GM19395 (cell line): ENCODE results near the gene TMEM250.

Source experiments
- ATAC-seq: cut with Tn5 transposase; IDR thresholded peaks from one replicate; pipeline ENCODE4 v1.9.1; 2021; ENCODE audit warnings: mild to moderate bottlenecking, moderate library complexity; ENCODE audit not compliant: unreplicated experiment

Gene TMEM250

GRCh38 chr9:136096505-136097001 lies 22.1 kb downstream of the TMEM250 start:
- ATAC-seq: no peak

- ATAC-seq: no peak
These were observed 23.3 kb downstream of the TMEM250 start, which contains the start of gene NACC2 for GRCh38 chr9:136095070-136096058. NACC2 (minus strand) TSS chr9:136095289; CDS start chr9:136050521, 44,768 bp downstream.

GRCh38 chr9:136093995-136094881 lies 24.4 kb downstream of the TMEM250 start:
- no peak for ATAC-seq

GRCh38 chr9:136093346-136093986 lies 25.2 kb downstream of the TMEM250 start:
- ATAC-seq: no peak

- ATAC-seq: no peak
These were observed 25.9 kb downstream of the TMEM250 start for GRCh38 chr9:136092741-136093140.

- no peak for ATAC-seq
These were observed 26.4 kb downstream of the TMEM250 start for GRCh38 chr9:136092353-136092650.

GRCh38 chr9:136091582-136092352 lies 26.9 kb downstream of the TMEM250 start:
- ATAC-seq: no peak

GRCh38 chr9:136090768-136091581 lies 27.7 kb downstream of the TMEM250 start:
- no peak for ATAC-seq

- no peak for ATAC-seq
These were observed 28.5 kb downstream of the TMEM250 start for GRCh38 chr9:136090056-136090735.

- no peak for ATAC-seq
These were observed 29.0 kb downstream of the TMEM250 start for GRCh38 chr9:136089697-136090045.

- ATAC-seq: no peak
These were observed 29.6 kb downstream of the TMEM250 start for GRCh38 chr9:136088939-136089696.

GRCh38 chr9:136088481-136088938 lies 30.2 kb downstream of the TMEM250 start:
- ATAC-seq: no peak

GRCh38 chr9:136087741-136088480 lies 30.8 kb downstream of the TMEM250 start:
- no peak for ATAC-seq

- no peak for ATAC-seq
These were observed 31.5 kb downstream of the TMEM250 start for GRCh38 chr9:136086951-136087740.

GRCh38 chr9:136086213-136086881 lies 32.3 kb downstream of the TMEM250 start:
- no peak for ATAC-seq

- no peak for ATAC-seq
These were observed 32.9 kb downstream of the TMEM250 start for GRCh38 chr9:136085815-136086212.
